IPS DF 4.7 (cell line): Measurements from ENCODE around the gene HYLS1.
A peak's percentile ranks its signal among the peaks of the same experiment; 100 is the strongest.
"Not testable (repeated sequence)": the region's sequence is repeated elsewhere in the genome, so short reads cannot be mapped to it uniquely, and the experiment has no call there.

Experiments used
- DNase-seq: peaks from one replicate; pipeline ENCODE4 v3.0.0-alpha.2; 2013; ENCODE audit warnings: low spot score; ENCODE audit errors: extremely low read depth

HYLS1 gene

DNA sequence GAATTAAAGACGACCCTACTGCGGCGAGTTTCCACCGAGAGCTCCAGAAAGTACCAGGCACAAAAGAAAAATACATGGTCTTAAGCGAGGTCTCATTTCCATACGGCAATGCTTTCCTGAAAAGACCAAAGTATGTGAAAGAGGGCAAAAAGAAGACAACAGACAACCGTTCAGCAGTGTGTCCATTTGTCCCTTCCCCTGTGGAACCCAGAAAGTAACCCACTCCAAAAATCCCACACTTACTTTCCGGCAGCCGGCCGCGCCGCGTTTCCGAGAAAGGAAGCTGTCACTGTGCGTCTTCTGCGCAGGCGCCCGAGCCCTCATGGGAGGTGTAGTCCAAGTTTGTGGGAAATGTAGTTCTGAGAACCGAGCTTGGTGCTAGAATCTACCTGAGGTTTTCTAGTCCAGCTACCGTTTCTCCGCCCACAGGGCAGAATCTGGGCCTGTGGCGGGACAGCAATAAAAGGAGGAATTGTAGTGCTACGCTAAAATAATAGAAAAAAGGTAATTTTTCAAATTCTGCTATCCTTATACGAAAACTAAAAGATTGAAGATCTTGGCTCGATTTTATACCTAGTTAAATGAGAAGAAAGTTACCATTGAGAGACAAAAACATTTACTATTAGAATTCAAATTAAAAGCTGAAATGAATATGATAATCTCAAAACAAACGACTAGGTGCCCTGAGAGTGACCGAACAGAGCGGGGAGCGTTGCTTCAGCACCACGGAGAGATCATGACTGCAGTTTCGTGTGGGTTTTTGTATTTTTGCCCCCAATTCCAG is 15.7 kb downstream of the HYLS1 start, which contains the start of gene PUS3:
Gene PUS3 (minus strand): TSS at position 280 of the 784 bp plus-strand sequence. CDS start 6,922 bp downstream, outside the sequence.
- DNase-seq, result no peak

DNA sequence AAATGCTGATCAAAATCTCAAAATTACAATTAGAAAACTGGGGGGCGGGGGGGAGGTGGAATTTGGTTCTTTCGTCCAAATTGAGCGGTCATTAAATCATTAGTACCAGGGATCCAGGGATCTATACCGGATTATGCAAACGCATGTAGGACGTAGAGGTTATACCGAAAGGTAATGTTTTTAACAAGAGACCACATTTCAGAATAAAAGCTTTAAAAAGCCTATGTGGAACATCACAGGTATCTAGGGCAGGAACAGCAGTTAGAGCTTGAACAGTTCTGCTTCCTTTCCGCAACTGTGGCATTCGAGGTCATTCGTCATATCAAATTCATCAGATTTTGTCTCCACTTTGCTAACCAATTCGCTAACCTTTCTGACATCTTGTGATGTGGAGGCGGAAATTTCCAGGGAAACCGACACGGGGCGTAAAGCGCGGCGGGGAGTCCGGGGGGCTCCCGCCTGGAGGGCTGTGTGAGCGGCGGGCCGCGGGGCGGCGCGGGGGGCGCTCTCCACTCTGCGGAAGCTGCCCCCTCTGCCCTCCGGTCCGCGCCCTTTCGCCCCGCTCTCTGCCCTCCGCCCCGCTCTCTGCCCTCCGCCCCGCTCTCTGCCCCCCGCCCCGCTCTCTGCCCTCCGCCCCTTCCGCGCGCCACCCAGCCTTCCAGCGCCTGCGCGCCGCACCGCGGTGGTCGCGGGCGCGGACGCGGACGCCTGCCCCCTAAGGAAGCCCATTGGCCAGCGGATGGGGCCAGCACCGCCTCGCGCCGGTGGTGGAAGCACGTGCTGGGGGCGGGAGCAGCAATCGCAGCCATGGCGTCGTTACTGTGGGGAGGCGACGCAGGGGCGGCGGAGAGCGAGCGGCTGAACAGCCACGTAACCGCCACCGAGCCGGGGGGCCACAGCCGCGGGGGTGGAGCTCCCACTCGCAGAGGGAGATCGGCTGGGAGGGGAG is 16.5 kb downstream of the HYLS1 start, which contains the start of gene DDX25:
Gene DDX25 (plus strand): TSS at position 798 of the 949 bp plus-strand sequence. CDS start 10 bp downstream, at position 808.
- no peak for DNase-seq

DNA sequence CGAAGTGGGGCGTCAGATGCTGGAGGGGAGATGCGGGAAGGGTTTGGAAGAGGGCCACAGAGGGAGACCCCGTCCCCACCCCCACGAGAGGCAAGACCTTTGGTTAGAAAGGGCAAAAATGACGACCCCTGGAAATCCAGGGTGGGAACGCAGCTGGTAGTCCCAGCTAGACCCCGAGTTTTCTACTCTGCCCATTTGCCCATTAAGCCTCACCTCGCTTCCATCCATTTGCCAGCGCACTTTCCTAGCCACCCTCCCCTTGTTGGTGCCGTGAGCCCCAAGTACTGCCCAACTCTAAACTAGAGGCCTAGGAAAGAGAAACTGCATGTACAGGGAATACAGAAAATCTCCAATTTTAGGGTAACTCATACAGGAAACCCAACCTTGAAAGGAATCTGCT is 17.2 kb downstream of the HYLS1 start:
- DNase-seq, result no peak

DNA sequence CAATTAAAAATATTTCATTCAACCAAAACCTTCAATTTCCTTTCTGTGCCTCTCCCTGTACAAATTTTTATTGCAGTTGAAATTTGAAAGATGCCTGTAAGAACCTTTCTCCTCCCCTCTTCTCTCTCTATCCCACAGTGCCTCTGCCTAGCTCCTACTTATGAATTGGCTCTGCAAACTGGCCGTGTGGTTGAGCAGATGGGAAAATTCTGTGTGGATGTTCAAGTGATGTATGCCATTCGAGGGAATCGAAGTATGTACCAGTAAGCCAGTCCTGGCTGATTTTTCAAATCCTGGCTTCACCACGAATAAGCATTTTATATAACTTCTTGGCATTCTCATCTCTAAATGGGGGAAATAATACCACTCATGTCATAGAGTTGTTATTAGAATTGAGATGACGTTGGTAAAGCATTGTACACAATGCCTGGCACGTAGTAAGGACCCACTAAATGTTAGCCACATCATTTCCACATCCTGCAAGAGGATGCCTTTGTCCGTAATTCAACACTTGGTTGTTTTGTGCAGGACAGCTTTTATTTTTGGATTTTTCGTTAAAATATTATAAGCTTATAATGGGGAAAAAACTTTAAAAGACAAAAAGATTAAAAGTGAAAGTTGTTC is 22.9 kb downstream of the HYLS1 start:
- DNase-seq, result no peak

DNA sequence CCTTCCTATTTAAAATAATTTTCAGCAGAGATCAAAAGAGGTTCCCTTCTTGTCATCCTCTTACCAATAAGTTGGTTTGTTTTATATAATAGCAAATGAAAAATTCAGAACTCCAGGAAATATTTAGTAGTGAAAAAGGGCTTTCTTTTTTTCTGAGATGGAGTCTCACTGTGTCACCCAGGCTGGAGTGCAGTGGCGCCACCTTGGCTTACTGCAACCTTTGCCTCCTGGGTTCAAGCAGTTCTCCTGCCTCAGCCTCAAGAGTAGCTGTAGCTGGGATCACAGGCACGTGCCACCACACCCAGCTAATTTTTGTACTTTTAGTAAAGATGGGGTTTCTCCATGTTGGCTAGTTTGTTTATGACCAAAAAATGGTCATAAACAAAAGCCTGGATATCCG is 27.1 kb downstream of the HYLS1 start:
- not testable (repeated sequence) for DNase-seq

DNA sequence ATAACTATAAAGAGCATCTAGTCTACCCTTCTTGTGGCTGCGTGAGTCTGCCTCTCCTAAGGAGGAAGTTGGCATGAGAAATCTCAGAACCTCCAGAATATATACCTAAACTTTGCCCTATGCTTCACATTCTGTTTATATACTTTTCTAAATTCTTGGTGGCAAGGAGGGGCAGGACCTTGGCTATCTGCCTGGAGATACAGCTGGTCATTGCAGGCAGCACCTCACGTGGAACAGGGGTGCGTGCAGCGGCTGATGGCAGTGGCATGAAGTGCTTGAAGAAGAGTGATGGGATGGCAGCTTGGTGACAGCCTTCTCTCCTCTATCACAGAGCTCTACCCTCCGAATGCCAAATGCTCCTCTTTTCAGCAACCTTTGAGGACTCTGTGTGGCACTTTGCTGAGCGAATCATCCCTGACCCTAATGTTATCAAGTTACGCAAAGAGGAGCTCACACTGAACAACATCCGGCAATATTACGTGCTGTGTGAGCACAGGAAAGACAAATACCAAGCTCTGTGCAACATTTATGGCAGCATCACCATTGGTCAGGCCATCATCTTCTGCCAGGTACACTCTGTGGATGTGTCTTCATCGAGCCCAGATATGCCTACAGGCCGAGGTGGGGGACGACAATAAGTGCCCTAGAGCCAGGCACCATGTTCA is 29.3 kb downstream of the HYLS1 start:
- DNase-seq, result no peak

DNA sequence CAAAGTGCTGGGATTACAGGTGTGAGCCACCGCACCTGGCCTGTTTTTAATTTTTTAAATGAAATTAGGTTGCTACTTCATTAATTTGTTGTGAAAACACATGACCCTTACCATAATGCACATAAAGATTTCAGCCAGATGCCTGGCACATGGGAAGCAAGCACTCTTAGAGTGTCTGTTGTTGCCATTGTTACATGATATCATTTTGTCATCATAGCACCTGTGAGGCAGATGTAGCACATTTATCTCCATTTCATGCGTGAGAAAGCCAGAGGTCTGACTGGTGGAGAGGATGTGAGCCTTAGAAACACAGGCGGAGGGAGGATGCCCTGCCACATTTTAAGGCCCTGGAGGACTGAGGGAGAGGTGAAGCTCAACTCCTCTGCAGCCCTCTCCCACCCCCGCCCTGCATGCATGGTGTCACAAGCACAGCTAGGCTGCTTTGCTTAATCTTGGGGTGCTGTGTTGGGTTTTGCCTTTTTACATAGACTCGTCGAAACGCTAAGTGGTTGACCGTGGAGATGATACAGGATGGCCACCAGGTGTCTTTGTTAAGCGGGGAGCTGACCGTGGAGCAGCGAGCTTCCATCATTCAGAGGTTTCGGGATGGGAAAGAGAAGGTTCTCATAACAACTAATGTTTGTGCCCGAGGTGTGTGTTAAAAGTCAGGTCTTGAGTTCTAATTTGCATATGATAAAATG is 30.8 kb downstream of the HYLS1 start:
- no peak for DNase-seq

DNA sequence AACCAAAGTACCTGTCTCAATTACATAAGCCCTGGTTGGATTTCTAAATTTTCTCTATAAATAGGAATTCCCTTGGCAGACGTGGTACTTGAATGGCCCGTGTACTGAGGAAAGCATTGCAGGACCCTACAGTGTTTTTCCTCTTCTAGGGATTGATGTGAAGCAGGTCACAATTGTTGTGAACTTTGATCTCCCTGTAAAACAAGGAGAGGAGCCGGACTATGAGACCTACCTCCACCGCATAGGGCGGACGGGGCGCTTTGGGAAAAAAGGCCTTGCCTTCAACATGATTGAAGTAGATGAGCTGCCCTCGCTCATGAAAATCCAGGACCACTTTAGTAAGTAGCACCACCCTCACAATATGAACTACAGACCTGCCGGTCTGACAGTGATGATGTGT is 33.6 kb downstream of the HYLS1 start:
- no peak for DNase-seq

DNA sequence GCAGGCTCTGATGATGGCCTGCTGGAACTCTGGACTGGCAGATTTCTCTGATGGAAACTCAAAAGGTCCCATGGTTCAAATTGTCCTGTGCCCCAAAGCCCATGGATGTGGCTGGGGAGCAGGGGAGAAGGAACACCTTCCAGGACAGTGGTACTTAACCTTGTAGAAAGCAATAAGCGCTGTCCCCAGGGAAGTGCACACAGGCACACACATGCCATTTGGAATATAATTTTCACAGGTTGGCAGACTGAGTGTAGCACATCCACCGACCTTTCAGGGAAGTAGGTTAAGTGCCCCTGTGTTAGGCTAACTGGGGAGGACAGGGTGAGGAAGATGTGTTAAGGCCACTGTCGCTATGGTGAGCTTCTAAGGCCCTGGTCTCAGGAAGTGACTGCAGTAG is 34.7 kb downstream of the HYLS1 start:
- DNase-seq, result no peak

DNA sequence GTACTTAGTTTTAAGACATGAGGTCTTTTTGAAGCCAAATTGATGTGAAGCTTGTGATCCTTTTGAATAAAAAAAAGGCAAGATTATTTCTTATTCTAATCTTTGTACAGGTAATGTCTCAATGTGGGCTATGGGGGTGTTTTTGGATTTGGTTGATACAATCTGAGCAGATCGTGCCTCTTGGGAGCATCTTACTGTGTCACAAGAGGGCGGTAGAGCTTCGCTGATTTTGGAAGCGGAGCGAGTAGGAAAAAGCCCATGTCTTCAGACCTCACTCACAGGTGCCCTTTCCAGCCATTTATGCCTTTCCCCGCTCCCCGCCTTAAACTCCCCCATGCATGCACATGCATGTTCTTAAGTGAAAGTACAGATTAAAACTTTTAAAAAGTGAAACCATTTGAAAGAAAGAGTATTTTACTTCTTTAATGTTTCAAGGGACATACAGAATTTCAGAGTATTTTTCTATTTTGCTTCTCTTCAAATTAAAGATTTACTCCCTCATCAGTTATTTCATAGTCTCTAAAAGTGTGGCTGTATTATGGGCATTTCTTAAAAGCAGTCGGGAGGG is 35.6 kb downstream of the HYLS1 start:
- DNase-seq, result peak; percentile 74

DNA sequence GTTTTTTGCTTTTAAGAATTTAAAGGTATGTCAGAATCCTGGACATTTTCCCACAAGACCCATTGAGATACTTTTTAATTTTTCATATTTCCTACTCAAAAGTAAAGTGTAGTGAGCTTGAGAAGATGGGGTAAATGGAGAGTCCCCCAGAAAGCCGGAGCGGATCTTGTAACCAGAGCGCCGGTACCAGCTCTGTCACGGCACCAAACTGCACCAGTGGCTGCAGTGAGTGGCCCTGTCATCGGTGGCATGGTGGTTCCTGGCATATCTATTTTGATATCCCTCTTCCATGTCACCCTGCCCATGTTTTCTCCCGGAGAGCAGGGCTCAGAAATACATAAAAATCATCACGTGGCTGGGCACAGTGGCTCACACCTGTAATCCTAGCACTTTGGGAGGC is 36.2 kb downstream of the HYLS1 start:
- no peak for DNase-seq

DNA sequence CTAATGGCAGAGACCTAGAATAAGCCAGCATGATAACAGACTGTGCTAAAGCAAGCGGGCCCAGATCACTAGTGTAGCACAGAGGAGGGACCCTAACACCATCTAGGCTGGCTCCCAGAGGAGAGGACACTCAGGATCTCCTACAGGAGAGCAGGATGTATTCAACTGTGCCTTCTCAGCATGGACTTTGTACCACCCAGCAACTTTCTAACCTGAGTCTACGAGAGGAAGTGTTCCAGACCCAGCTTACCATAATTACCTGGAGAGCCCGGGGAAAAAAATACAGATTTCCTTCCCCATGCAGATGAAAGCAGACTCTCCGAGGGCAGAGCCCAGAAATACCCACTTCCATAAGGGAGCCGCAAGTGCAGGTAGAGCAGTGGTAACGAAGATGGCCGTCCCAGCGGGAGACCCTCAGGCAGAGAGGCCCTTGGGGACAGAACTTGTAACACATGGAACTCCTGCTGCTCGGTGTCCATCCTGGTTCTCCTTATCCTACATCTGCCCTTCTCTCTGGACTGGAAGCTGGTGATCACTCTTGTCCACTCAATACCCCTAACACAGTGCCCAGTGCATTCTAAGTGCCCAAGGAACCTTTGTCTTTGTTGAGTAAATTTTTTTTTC is 37.0 kb downstream of the HYLS1 start:
- no peak for DNase-seq

DNA sequence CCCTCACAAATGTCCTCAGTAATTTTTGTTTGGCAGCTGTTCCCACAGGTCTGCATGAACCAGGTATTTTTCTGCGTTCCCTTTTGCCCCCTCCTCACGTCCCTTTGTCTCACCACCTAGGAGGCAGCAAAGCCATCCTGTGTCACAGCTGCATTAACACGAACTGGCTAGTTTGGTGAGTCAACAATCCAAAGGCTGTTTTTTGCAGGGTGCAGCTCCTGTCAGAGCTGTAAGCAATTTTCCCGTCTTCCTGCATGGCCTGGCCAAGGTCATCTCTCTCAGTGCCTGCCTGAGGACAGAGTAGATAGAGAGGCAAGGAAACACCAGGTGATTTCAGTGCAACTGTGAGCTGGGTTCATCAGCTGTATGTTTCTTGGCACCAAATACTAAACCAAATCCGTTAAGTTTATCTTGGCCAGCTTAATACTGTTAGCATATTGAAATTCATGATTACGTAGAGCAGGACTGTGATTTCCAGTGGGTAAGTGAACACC is 37.8 kb downstream of the HYLS1 start:
- no peak for DNase-seq

DNA sequence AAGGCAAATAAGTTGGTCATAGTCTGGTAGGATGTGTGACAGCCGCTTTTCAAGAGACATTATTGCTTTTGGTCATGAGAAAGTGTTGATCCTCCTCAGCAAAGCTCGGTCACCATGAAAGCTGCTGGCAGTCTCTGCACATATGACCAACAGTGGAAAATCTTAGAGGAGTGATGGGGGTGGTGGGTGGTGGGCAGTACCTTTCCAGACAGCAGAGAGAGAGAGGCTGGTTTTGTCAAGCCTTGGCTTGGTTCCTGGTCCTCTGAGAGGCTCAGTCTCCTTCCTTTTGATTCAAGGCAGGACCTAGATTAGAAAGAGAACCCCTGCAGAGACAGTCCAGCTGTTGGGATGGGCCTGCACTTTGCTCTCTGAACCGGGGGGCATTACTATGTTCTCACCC is 38.3 kb downstream of the HYLS1 start:
- DNase-seq, result no peak

DNA sequence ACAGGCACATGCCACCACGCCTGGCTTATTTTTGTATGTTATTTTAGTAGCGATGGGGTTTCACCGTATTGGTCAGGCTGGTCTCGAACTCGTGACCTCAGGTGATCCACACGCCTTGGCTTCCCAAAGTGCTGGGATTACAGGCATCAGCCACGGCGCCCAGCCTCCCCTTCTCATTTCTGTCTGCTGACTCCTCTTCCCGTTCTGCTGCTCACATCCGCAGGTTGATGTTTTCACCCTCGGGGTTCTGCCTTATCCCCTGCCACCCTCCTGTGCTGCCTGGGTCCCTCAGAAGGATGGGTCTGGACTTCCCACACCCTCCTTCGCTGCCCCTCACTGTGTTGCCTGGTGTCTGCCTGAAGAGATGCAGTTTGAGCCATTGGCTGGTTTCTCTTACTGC is 39.2 kb downstream of the HYLS1 start:
- no peak for DNase-seq

DNA sequence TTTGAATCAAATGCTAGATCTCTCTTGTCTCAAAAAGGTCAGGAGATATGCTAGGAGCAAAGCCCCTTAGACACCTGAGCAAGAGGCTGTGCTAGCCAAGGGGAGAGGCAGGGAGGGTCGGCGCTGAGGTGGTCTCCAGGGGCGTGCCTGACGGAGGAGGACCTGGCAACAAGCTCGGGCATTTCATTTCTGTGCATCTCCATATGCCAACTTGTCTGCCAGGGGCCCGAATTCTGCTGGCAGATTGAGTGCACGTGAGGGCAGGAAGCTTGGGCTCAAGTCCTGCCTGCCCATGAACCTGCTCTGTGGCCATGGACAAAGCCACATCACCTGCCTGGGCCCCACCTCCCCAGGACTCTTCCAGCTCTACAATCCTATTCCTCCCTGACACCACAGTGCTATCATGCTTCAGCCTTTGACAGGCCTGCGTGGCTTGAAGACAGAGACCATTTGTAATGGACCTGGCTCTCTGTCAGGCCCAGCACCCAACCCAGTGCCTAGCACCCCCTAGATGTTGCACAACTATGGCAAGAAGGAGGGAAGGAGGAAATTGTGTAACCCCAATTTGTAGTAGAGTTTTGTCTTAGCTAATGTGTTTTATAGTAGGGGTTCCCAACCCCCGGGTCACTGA is 42.1 kb downstream of the HYLS1 start:
- no peak for DNase-seq

DNA sequence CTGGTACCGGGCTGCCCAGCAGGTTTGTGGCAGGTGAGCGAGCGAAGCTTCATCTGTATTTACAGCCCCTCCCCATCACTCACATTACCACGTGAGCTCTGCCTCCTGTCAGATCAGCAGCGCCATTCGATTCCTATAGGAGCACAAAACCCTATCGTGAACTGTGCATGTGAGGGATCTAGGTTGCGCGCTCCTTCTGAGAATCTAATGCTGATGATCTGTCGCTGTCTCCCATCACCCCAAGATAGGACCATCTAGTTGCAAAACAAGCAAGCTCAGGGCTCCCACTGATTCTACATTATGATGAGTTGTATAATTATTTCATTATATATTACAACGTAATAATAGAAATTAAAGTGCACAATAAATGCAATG is 42.6 kb downstream of the HYLS1 start:
- DNase-seq, result no peak

DNA sequence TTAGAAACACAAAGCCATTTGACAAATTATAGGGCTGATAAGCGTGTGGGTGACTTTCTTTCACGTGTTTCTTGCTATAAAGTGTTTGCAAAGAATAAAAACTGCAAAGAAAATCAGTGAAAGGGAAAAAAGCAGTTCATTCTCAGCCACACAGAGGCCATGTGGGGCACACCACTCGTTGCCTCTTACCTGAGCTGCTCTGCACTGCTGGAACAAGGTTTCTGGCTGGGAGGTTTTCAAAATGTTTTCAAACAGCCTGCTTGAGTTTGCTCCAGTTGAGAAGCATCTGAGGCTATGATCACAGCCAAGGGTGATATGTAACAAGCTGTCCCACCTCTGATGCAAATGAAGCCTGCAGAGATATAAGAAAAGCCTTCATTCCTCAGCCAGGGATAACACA is 43.6 kb downstream of the HYLS1 start:
- DNase-seq, result no peak

DNA sequence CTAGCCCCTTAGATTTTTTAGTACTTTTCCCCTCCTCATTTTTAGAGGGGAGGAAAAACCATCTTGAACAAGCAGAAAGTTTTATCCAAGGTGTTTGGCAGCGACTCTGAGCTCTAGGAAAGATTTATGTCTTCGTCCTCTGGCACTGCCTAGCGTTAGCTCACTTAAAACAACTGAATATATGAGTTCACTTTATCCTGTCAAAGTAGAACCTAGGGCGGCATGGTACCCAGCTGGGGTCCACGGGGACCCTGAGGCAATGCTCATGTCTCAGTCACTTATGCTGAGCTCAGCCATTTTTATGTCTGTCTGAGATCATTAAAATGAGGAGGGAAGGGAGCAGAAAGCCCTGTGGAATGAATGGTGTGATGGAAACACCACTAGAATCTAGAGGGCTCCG is 44.2 kb downstream of the HYLS1 start:
- no peak for DNase-seq
